Stromal cell of bone marrow (primary cell): ENCODE measurements around the gene KMT2E.
A peak's percentile ranks its signal among the peaks of the same experiment; 100 is the strongest.

Experiments
- DNase-seq: peaks from one replicate; pipeline ENCODE4 v3.0.0-alpha.2; 2012; ENCODE audit warnings: low read depth

KMT2E gene

DNA sequence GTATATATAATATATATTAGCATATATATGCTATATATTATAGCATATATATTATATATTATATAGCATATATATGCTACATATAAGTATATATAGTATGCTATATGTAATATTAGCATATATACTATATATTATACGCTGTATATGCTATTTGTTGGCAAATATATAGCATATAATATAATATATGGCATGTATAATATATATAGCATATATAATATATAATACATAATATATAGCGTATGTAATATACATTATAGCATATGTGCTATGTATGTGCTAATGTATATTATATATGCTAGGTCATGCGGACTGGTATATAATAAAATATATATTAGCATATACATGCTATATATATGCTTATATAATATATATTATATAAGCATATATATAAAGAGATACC, 72.8 kb downstream of the KMT2E start:
- no peak for DNase-seq

- DNase-seq, result no peak
Measured at GRCh38 chr7:105087981-105088380, 74.0 kb downstream of the KMT2E start.

DNA sequence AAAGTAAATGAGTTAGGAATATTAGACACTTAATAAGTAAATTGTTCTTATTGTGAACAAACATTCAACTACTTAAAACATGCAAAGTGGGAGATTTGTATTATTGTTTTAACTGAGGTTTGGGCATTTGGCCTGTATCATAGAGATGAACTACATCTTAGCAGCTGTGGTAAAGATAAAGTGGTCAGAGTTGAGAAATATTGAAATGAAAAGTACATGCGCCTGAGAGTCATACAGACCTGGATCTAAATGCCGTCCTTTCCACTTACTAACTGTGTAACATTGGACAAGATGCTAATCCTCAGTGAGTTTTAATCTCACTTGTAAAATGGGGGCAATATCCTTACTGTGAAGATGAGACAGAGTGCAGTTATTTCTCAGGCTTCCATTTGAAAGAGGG, 74.5 kb downstream of the KMT2E start:
- no peak for DNase-seq

DNA sequence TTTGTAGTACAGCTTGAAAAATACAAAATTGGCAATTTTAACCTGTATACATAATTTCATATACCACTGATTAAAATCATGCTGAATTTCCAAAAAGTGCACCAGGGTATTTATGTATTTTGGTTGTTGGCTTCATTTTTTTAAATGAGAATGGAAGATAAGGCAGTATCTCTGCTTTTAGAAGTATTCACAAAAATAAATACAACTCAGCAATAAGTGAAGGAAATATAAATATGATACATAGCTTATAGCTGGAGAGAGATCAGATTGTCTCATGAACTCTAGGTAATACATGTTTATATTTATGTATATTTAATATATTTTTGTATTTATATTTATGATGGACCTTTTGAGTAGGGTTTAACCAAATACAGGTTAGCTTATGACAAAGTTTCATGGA, 81.0 kb downstream of the KMT2E start:
- no peak for DNase-seq

GRCh38 chr7:105096306-105096705, 82.3 kb downstream of the KMT2E start:
- DNase-seq, result no peak

DNA sequence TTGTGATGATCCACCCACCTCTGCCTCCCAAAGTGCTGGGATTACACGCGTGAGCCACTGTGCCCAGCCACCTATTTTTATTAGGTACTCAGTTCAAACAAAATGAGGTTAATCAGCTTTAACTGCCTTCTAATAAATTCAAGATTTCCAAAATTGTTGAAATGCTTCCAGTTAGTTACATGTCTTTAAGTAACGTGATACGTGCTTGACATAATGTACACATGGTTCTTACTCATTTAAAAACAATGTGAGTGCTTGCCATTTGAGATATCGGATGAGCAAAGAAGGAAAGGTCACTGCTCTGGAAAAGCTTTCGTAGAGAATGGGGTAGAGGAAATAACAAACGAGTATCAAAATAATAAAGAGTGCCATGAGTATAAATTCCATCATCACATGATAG, 83.6 kb downstream of the KMT2E start:
- DNase-seq, result peak; percentile 34

- no peak for DNase-seq
Measured at GRCh38 chr7:105098863-105099515, 85.0 kb downstream of the KMT2E start.

DNA sequence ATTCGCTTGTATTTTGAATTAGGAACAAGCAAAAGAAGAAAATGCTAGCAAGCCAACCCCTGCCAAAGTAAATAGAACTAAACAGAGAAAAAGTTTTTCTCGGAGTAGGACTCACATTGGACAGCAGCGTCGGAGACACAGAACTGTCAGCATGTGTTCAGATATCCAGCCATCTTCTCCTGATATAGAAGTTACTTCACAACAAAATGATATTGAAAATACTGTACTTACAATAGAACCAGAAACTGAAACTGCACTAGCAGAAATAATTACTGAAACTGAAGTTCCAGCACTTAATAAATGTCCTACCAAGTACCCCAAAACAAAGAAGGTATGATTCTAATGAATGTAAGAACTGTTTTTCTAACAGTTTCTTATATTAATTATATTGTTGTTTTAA, 87.9 kb downstream of the KMT2E start:
- DNase-seq, result no peak

DNA sequence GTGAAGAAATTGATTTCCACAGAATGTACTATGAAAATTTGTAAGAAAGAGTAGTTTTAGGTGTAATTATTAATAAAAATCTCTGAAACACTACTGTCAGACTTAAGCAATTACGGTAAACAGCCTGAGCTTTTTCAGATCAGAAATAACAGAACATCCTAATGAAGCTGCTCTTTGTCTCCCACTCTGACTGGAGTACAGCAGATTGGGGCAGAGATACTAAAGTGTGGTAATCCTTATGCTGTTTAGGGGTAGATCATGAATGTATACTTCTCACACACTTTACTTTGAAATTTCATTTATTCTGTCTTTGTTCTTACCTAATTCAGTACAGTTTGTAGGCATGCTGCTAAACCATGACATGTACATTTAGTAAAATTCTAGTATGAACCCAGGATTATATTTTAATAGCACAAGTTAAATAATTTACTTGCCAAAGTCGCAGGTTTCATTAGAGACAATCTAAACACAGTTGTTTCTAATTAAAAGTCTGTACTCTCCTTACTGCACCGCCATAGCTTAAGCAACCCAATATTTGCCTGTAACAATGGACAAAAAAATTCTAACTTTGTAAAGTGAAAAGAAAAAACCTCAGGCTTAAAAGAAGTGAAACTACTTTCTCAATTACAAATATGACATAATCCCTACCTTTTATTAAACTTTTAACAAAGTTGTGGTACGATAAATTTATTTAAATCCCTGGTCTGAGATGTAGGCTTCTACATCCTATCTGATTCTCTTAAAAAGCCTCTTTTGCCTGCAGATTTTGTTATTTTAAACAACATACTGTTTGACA, 88.8 kb downstream of the KMT2E start:
- no peak for DNase-seq

DNA sequence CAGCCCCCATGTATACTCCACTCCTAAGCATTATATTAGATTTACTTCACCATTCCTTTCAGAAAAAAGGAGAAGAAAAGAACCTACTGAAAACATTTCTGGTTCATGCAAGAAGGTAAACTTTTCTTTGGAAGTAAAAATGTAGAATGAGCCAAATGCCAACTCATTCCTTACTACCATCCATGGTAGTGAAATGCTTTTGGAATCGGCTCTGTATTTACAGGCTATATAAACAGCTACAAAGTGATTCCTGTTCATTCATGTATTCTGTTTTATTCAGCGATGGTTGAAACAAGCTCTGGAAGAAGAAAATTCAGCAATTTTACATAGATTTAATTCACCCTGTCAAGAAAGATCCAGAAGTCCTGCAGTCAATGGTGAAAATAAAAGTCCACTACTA, 91.6 kb downstream of the KMT2E start:
- no peak for DNase-seq

- DNase-seq, result no peak
Measured at GRCh38 chr7:105106473-105106872, 92.5 kb downstream of the KMT2E start.

DNA sequence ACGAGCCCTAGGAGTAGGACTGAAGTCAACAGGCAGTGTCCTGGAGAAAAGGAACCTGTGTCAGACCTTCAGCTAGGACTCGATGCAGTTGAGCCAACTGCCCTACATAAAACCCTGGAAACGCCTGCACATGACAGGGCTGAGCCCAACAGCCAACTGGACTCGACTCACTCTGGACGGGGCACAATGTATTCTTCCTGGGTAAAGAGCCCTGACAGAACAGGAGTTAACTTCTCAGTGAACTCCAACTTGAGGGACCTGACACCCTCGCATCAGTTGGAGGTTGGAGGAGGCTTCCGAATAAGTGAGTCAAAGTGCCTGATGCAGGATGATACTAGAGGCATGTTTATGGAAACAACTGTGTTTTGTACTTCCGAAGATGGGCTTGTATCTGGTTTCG, 93.5 kb downstream of the KMT2E start:
- DNase-seq, result no peak

DNA sequence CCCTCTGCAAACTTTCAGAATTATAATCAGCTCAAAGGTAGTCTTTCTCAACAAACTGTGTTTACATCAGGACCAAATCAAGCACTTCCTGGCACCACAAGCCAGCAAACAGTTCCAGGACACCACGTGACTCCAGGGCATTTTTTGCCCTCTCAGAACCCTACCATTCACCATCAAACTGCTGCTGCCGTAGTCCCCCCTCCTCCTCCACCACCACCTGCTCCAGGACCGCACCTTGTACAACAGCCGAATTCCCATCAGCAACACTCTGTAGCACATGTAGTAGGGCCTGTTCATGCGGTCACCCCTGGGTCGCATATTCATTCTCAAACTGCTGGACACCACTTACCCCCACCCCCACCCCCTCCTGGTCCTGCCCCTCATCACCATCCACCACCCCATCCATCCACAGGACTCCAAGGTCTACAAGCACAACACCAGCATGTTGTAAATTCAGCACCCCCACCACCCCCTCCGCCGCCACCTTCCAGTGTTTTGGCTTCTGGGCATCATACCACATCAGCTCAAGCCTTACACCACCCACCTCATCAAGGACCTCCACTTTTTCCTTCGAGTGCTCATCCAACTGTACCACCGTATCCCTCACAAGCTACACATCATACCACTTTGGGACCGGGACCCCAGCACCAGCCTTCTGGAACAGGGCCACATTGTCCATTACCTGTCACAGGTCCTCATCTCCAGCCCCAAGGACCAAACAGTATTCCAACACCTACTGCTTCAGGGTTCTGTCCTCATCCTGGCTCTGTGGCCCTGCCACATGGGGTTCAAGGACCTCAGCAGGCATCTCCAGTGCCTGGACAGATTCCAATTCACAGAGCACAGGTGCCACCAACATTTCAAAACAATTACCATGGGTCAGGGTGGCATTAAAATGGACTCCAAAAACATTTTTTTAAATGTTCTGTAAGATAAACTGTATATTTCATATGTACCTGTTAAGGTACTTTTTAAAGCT, 98.7 kb downstream of the KMT2E start:
- no peak for DNase-seq

DNA sequence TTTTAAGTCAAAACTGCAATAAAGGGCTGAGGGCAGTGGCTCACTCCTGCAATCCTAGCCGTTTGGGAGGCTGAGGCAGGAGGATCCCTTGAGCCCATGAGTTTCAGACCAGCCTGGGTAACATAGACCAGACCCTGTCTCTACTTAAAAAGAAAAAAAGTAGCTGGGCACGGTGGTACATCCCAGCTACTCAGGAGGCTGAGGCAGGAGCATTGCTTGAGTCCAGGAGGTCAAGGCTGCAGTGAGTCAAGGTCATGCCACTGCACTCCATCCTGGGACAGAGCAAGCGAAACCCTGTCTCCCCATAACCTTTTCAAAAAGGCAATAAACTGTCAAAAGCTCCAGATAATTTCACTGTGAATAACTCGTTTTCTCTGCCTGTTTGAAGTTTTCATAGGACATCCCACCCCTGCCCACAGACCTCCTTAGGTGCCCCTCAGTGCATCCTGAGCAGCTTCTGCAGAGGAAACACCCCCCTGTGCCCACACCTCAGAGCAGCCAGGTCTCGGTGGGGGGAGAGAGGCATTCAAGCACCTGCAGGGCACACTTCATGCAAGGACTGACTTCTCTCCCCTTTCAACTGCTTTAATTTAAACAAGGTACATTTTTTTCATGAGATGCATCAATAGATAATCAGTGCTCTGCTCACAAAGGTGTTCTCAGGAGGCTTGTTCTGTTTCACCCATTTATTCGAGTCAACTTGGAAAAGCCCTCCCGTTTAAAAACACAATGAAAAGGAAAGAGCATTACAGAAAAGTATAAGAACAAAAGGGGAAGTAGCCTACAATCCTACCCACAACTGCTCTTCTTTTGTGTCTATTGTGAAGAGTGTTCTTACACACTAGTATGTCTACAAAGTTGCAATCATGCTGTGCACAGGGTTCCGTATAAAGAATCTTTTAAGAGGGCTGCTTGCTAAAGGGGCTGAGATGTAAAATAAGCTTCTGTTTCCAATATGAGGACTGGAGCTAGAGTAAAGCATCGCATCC, 104.9 kb downstream of the KMT2E start:
- no peak for DNase-seq

GRCh38 chr7:105122619-105123018, 108.6 kb downstream of the KMT2E start:
- no peak for DNase-seq

GRCh38 chr7:105125745-105126144, 111.7 kb downstream of the KMT2E start:
- DNase-seq, result no peak

- DNase-seq, result no peak
Measured at GRCh38 chr7:105126436-105126975, 112.5 kb downstream of the KMT2E start.

- no peak for DNase-seq
Measured at GRCh38 chr7:105127179-105127578, 113.2 kb downstream of the KMT2E start.

GRCh38 chr7:105130048-105130447, 116.0 kb downstream of the KMT2E start:
- no peak for DNase-seq

GRCh38 chr7:105130580-105130979, 116.6 kb downstream of the KMT2E start:
- no peak for DNase-seq

GRCh38 chr7:105131033-105131656, 117.1 kb downstream of the KMT2E start:
- DNase-seq, result no peak
